Natural killer cell (primary cell): ENCODE measurements around the gene NHSL2. TPM values are rescaled to one million over a fixed set of nuclear protein-coding genes. Genes with fewer than 3 reads are reported as not detected.

Experiments used
- ATAC-seq, 3 donors: fragments of 150-1000 bp in 2 of 3; fragments of 200-7000 bp in 1 of 3; cut with Tn5 transposase; 1 replicate in 1 of 3; 2 replicates in 2 of 3; pipeline ENCODE4 v1.10.0; 2021; ENCODE audit warnings: mild to moderate bottlenecking in 2 of 3, moderate library complexity in 2 of 3
- DNase-seq, 2 donors: peaks; one replicate each; pipeline versions ENCODE4 v3.0.0 to v3.0.0-alpha.2; 2013 to 2021; ENCODE audit warnings: mixed read lengths in 1 of 2
- H3K27ac ChIP-seq: one replicate; pipeline ENCODE4 v1.5.1; 2013; ENCODE audit warnings: mild to moderate bottlenecking, low read length
- H3K27me3 ChIP-seq: one replicate; pipeline ENCODE4 v1.6.1; 2013; ENCODE audit warnings: low read length; ENCODE audit not compliant: control insufficient read depth, insufficient read depth
- H3K36me3 ChIP-seq: one replicate; pipeline ENCODE4 v1.6.1; 2013; ENCODE audit warnings: low read length; ENCODE audit not compliant: control insufficient read depth, insufficient read depth
- H3K4me1 ChIP-seq: one replicate; pipeline ENCODE4 v1.6.1; 2013; ENCODE audit warnings: low read length; ENCODE audit not compliant: control insufficient read depth, insufficient read depth
- H3K4me3 ChIP-seq: one replicate; pipeline ENCODE4 v1.5.1; 2013; ENCODE audit warnings: low read length
- H3K9me3 ChIP-seq: one replicate; pipeline ENCODE4 v1.6.1; 2013; ENCODE audit warnings: low read length; ENCODE audit not compliant: control insufficient read depth, insufficient read depth
- H3K27ac Mint-ChIP-seq, 2 donors: one replicate each; pipeline ENCODE4 v1.8.0; 2022; ENCODE audit warnings: mild to moderate bottlenecking in 2 of 2, mixed read lengths in 2 of 2, moderate library complexity in 1 of 2
- H3K27me3 Mint-ChIP-seq, 2 donors: one replicate each; pipeline ENCODE4 v1.8.0; 2022; ENCODE audit warnings: low read depth in 2 of 2, mixed read lengths in 2 of 2
- H3K36me3 Mint-ChIP-seq: one replicate; pipeline ENCODE4 v1.8.0; 2022; ENCODE audit warnings: mixed read lengths
- H3K4me1 Mint-ChIP-seq, 2 donors: one replicate each; pipeline ENCODE4 v1.8.0; 2022; ENCODE audit warnings: mixed read lengths in 2 of 2
- H3K4me3 Mint-ChIP-seq: one replicate; pipeline ENCODE4 v1.8.0; 2022; ENCODE audit warnings: mild to moderate bottlenecking, moderate library complexity, mixed read lengths
- H3K9me3 Mint-ChIP-seq, 2 donors: one replicate each; pipeline ENCODE4 v1.8.0; 2022; ENCODE audit warnings: mixed read lengths in 2 of 2
- CTCF ChIP-seq: fragments of 200-600 bp; IDR thresholded peaks from one replicate; pipeline ENCODE4 v1.8.0; 2022; ENCODE audit warnings: antibody characterized with exemption
- WGBS: methylation state at CpG from one replicate; pipeline ENCODE4 v1.1.7; 2013; ENCODE audit warnings: missing lambda C conversion rate; ENCODE audit not compliant: insufficient coverage; 5-methylcytosine and 5-hydroxymethylcytosine counted together
- intact Hi-C: fragments of 100-400 bp; cut with micrococcal nuclease; formaldehyde crosslinking; loops from one replicate; pipeline ENCODE4 v1.14.2; 2022
- total RNA-seq, 4 donors: library from RNA; stranded (reverse); fragments of 120-200 nt in 1 of 4; gene quantifications; one replicate each; pipeline versions ENCODE4 v1.2.3 to v1.2.4, GENCODE V29; 2013 to 2022

Gene NHSL2
- total RNA-seq, 3 donors from 2014 or later (not counting 1 experiment from before 2014, with no cell fraction given), result 15.0 to 32.5 (median 30.8) TPM

GRCh38 chrX:72088761-72089160, 178.1 kb downstream of the NHSL2 start:
- H3K9me3 Mint-ChIP-seq, result no peaks in the 10 kb centered on the region
- Histone ChIP-seq H3K27ac (no peak overlapping the region), H3K36me3 (no peaks in the 10 kb centered on the region), H3K27me3 (no peaks in the 10 kb centered on the region), H3K4me1 (no peaks in the 10 kb centered on the region), H3K9me3 (no peaks in the 10 kb centered on the region), H3K4me3 (no peak overlapping the region)
- H3K36me3 Mint-ChIP-seq, result no peaks in the 10 kb centered on the region
- peaks cover 10 to 15% of the 10 kb centered on the region in 2 donors for H3K4me1 Mint-ChIP-seq
- peaks cover 2 to 58% of the 10 kb centered on the region in 2 donors for H3K27me3 Mint-ChIP-seq
- intact Hi-C loops, result no loop called here
- no peak overlapping the region for H3K4me3 Mint-ChIP-seq
- ATAC-seq (no peak), DNase-seq (no peak)
- TF ChIP-seq CTCF, result no peak
- H3K27ac Mint-ChIP-seq, result no peak overlapping the region
- 96% methylated on average over 5 of the region's 6 CpGs for WGBS

- Mint-ChIP-seq H3K9me3 (no peaks in the 10 kb centered on the region), H3K27ac (no peak overlapping the region)
- H3K36me3 ChIP-seq, result no peaks in the 10 kb centered on the region
Observed at GRCh38 chrX:72089254-72089653, 178.6 kb downstream of the NHSL2 start.

GRCh38 chrX:72094894-72095293, 184.2 kb downstream of the NHSL2 start:
- Mint-ChIP-seq H3K36me3 (no peaks in the 10 kb centered on the region), H3K27me3 (peaks cover 2 to 39% of the 10 kb centered on the region in 2 donors), H3K4me1 (peaks cover 17 to 27% of the 10 kb centered on the region in 2 donors), H3K27ac (peak overlapping the region; percentile 70 to 83), H3K4me3 (peak overlapping the region; percentile 2), H3K9me3 (no peaks in the 10 kb centered on the region)
- DNase-seq (peak; percentile 63 to 86), ATAC-seq (peak; percentile 89 to 97 (median 94))
- H3K4me1 ChIP-seq, result peaks cover 30% of the 10 kb centered on the region
- no peaks in the 10 kb centered on the region for H3K27me3 ChIP-seq
- WGBS, result 29% methylated on average over 3 of the region's 4 CpGs
- no peak for TF ChIP-seq CTCF
- no peak overlapping the region for H3K4me3 ChIP-seq
- intact Hi-C loops, result no loop called here
- peak overlapping the region; percentile 65 for H3K27ac ChIP-seq
- H3K9me3 ChIP-seq, result no peaks in the 10 kb centered on the region
- H3K36me3 ChIP-seq, result no peaks in the 10 kb centered on the region

More at GRCh38 chrX:72089254-72089653, 178.6 kb downstream of the NHSL2 start:
- intact Hi-C loops, result no loop called here
- DNase-seq (no peak), ATAC-seq (no peak)
- Histone ChIP-seq H3K27me3 (no peaks in the 10 kb centered on the region), H3K4me3 (no peak overlapping the region), H3K27ac (no peak overlapping the region), H3K4me1 (no peaks in the 10 kb centered on the region), H3K9me3 (no peaks in the 10 kb centered on the region)
- 86% methylated on average over 3 of the region's 3 CpGs for WGBS
- H3K27me3 Mint-ChIP-seq, result peaks cover 2 to 53% of the 10 kb centered on the region in 2 donors
- no peaks in the 10 kb centered on the region for H3K36me3 Mint-ChIP-seq
- no peak for TF ChIP-seq CTCF
- H3K4me1 Mint-ChIP-seq, result peaks cover 6 to 15% of the 10 kb centered on the region in 2 donors
- no peak overlapping the region for H3K4me3 Mint-ChIP-seq

- no peak for DNase-seq
- peak overlapping the region; percentile 65 for H3K27ac ChIP-seq
- peaks cover 22 to 32% of the 10 kb centered on the region in 2 donors for H3K4me1 Mint-ChIP-seq
- no peak for TF ChIP-seq CTCF
- WGBS, result 72% methylated on average over 2 of the region's 2 CpGs
- no peaks in the 10 kb centered on the region for H3K36me3 ChIP-seq
- no peaks in the 10 kb centered on the region for H3K36me3 Mint-ChIP-seq
- H3K27me3 Mint-ChIP-seq, result peaks cover 2 to 39% of the 10 kb centered on the region in 2 donors
- no peak overlapping the region for H3K4me3 ChIP-seq
- ATAC-seq, result no peak
- intact Hi-C loops, result no loop called here
- no peaks in the 10 kb centered on the region for H3K9me3 Mint-ChIP-seq
- H3K27me3 ChIP-seq, result no peaks in the 10 kb centered on the region
- H3K27ac Mint-ChIP-seq, result peak overlapping the region; percentile 70 to 83
- no peak overlapping the region for H3K4me3 Mint-ChIP-seq
- H3K4me1 ChIP-seq, result peaks cover 34% of the 10 kb centered on the region
- no peaks in the 10 kb centered on the region for H3K9me3 ChIP-seq
Observed at GRCh38 chrX:72095370-72095769, 184.7 kb downstream of the NHSL2 start.
